Upper lobe of left lung (tissue), 6 donors: ENCODE measurements around the gene AADAC. TPM values are rescaled to one million over a fixed set of nuclear protein-coding genes. Genes with fewer than 3 reads are reported as not detected.

Source experiments
- ATAC-seq, 2 donors: fragments of 200-7000 bp; cut with Tn5 transposase; one replicate each; pipeline ENCODE4 v1.9.1; 2022; ENCODE audit warnings: mild to moderate bottlenecking in 2 of 2, moderate library complexity in 2 of 2; ENCODE audit not compliant: low FRiP score in 2 of 2
- DNase-seq, 2 donors: peaks; one replicate each; pipeline ENCODE4 v3.0.0-alpha.2; 2019 to 2020
- H3K27ac ChIP-seq, 4 donors: fragments of 200-600 bp; sonication (generic); one replicate each; pipeline ENCODE4 v1.5.1; 2016 to 2019
- H3K27me3 ChIP-seq, 4 donors: fragments of 200-600 bp; sonication (generic); one replicate each; pipeline ENCODE4 v1.5.1; 2017 to 2019
- H3K36me3 ChIP-seq, 4 donors: fragments of 200-600 bp; sonication (generic); one replicate each; pipeline ENCODE4 v1.5.1; 2016 to 2019
- H3K4me1 ChIP-seq, 4 donors: fragments of 200-600 bp; sonication (generic); one replicate each; pipeline ENCODE4 v1.5.1; 2018 to 2019
- H3K4me3 ChIP-seq, 4 donors: fragments of 200-600 bp; sonication (generic); one replicate each; pipeline ENCODE4 v1.5.1; 2017 to 2019; ENCODE audit warnings: mild to moderate bottlenecking in 2 of 4, moderate library complexity in 1 of 4
- H3K9me3 ChIP-seq, 4 donors: fragments of 200-600 bp; sonication (generic); one replicate each; pipeline ENCODE4 v1.5.1; 2018 to 2019
- EP300 ChIP-seq, 4 donors: sonication (generic); formaldehyde crosslinking; IDR thresholded peaks; one replicate each; pipeline ENCODE4 v1.5.1; 2017; ENCODE audit warnings: antibody characterized with exemption in 4 of 4, control low read depth in 2 of 4
- POLR2A ChIP-seq, 4 donors: fragments of 450-650 bp; IDR thresholded peaks; one replicate each; pipeline ENCODE4 v1.5.1; 2016 to 2017; ENCODE audit warnings: antibody characterized with exemption in 4 of 4, mild to moderate bottlenecking in 2 of 4
- POLR2AphosphoS5 ChIP-seq, 2 donors: sonication (generic); formaldehyde crosslinking; IDR thresholded peaks; one replicate each; pipeline ENCODE4 v1.5.1; 2017; ENCODE audit warnings: antibody characterized with exemption in 2 of 2
- WGBS, 2 donors: methylation state at CpG; one replicate each; pipeline ENCODE4 v1.1.5; 2017 to 2018; 5-methylcytosine and 5-hydroxymethylcytosine counted together
- total RNA-seq, 6 donors: library from RNA; depleted of rRNA in 4 of 6; stranded (reverse); fragments of >200 nt in 4 of 6; gene quantifications; one replicate each; pipeline versions ENCODE4 v1.1.0 to v1.2.1, GENCODE V29; 2016 to 2021
- TF ChIP-seq, protein P1 (sequence below), 6 experiments: fragments of 450-650 bp in 4 of 6; fragments of 200-600 bp in 2 of 6; sonication (generic) in 2 of 6; IDR thresholded peaks; one replicate each; pipeline ENCODE4 v1.5.1; 2016 to 2019; ENCODE audit warnings: antibody characterized with exemption in 6 of 6
- donor health status: DM: no; HTN: no; CAD: no; lungs with moderate emphysema.
- donor health status: DM: no; HTN: yes; CAD: no; lungs with severe emphysema.

Gene AADAC
- total RNA-seq, 6 donors from 2014 or later = 1.7 to 4.5 (median 3.5) TPM; not detected in 1

DNA sequence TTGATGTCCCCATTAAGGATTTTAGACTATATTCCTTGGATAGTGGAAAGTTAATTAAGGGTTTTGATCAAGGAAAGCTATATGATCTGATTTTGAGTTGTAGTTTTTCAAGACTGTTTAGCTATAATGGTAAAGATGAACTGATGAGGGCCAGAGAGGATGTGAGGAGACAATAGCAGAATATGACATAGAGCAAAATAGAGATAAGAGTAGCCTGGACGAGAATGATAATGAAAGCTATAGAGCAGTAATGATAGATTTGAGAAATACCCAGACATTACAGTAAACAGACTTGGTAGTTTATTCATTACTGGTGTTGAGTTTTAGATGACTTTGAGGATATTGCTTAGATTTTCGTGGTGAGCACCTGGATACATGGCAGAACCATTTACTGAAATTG lies 63.4 kb downstream of the AADAC start:
- Histone ChIP-seq H3K27me3 (no peaks in the 10 kb centered on the region), H3K4me3 (no peak overlapping the region), H3K4me1 (no peaks in the 10 kb centered on the region), H3K36me3 (no peaks in the 10 kb centered on the region), H3K9me3 (no peaks in the 10 kb centered on the region), H3K27ac (no peak overlapping the region)
- 78 to 87% methylated on average over 2 of the region's 2 CpGs for WGBS, 2 donors
- TF ChIP-seq POLR2A (IDR thresholded peaks at IDR 0.05) (no peak), POLR2AphosphoS5 (IDR thresholded peaks at IDR 0.05) (no peak), EP300 (IDR thresholded peaks at IDR 0.05) (no peak)
- TF ChIP-seq, protein P1, sequence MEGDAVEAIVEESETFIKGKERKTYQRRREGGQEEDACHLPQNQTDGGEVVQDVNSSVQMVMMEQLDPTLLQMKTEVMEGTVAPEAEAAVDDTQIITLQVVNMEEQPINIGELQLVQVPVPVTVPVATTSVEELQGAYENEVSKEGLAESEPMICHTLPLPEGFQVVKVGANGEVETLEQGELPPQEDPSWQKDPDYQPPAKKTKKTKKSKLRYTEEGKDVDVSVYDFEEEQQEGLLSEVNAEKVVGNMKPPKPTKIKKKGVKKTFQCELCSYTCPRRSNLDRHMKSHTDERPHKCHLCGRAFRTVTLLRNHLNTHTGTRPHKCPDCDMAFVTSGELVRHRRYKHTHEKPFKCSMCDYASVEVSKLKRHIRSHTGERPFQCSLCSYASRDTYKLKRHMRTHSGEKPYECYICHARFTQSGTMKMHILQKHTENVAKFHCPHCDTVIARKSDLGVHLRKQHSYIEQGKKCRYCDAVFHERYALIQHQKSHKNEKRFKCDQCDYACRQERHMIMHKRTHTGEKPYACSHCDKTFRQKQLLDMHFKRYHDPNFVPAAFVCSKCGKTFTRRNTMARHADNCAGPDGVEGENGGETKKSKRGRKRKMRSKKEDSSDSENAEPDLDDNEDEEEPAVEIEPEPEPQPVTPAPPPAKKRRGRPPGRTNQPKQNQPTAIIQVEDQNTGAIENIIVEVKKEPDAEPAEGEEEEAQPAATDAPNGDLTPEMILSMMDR (IDR thresholded peaks at IDR 0.05) = no peak
- ATAC-seq (no peak), DNase-seq (no peak)

Other genes starting within 250 kb of the AADAC start
- gene AADACL2, start 80.2 kb upstream of the AADAC start, total RNA-seq = 1 to 10 TPM in 1 of 6 donors, not detected in 5; 1.6 TPM
- 1 to 10 TPM in 4 of 6 donors, under 1 TPM in 1, not detected in 1; 0.22 to 3.3 (median 2.9) TPM for gene SUCNR1, start 59.5 kb downstream of the AADAC start, total RNA-seq